HEK293 (cell line): ENCODE results near the gene TXNRD2.

Experiments used
- CTCF ChIA-PET: fragments of 350-600 bp; formaldehyde crosslinking; extraction: SDS; loops from one replicate; lab custom pipeline; 2021; ENCODE audit warnings: antibody characterized with exemption; lab: Yijun Ruan, JAX
- POLR2A ChIA-PET: fragments of 300-600 bp; formaldehyde crosslinking; extraction: SDS; loops from one replicate; lab custom pipeline; 2020; ENCODE audit warnings: antibody characterized with exemption, inconsistent platforms; lab: Yijun Ruan, JAX
- H3K27ac ChIP-seq: fragments of 200-500 bp; sonication (Bioruptor generic); 2 replicates; pipeline ENCODE4 v1.5.1; 2014; ENCODE audit warnings: low read depth, low read length, control low read depth, inconsistent platforms; ENCODE audit errors: extremely low read depth
- H3K36me3 ChIP-seq, 2 experiments: fragments of 200-500 bp in 1 of 2; sonication (Bioruptor generic) in 1 of 2; 1 replicate in 1 of 2; 2 replicates in 1 of 2; pipeline ENCODE4 v1.5.1; 2014 to 2017; ENCODE audit warnings: inconsistent platforms in 2 of 2, low read length in 2 of 2; ENCODE audit not compliant: control insufficient read depth in 2 of 2, insufficient read depth in 1 of 2
- H3K4me1 ChIP-seq: fragments of 200-500 bp; sonication (Bioruptor generic); 2 replicates; pipeline ENCODE4 v1.5.1; 2014; ENCODE audit warnings: mild to moderate bottlenecking, low read length, inconsistent platforms; ENCODE audit not compliant: control insufficient read depth, insufficient read depth
- H3K4me3 ChIP-seq: 2 replicates; pipeline ENCODE4 v1.5.1; 2011; ENCODE audit warnings: low read depth, mild to moderate bottlenecking, control low read depth, low read length, moderate library complexity
- H3K9me3 ChIP-seq: fragments of 200-500 bp; sonication (Bioruptor generic); 2 replicates; pipeline ENCODE4 v1.5.1; 2014; ENCODE audit warnings: low read depth, low read length, inconsistent platforms; ENCODE audit not compliant: control insufficient read depth, insufficient read depth
- EGR2 ChIP-seq: fragments of 450-650 bp; formaldehyde crosslinking; IDR thresholded peaks from 2 replicates; pipeline ENCODE4 v1.5.1; 2016; ENCODE audit warnings: low read depth, missing biosample characterization, missing genetic modification characterization
- KLF1 ChIP-seq: fragments of 450-650 bp; formaldehyde crosslinking; IDR thresholded peaks from 2 replicates; pipeline ENCODE4 v1.5.1; 2016; ENCODE audit warnings: missing biosample characterization, missing genetic modification characterization
- KLF9 ChIP-seq: fragments of 450-650 bp; formaldehyde crosslinking; IDR thresholded peaks from 2 replicates; pipeline ENCODE4 v1.5.1; 2016; ENCODE audit warnings: missing biosample characterization, missing genetic modification characterization, low read depth
- YY2 ChIP-seq: fragments of 450-650 bp; formaldehyde crosslinking; IDR thresholded peaks from 2 replicates; pipeline ENCODE4 v1.5.1; 2016; ENCODE audit warnings: missing biosample characterization, missing genetic modification characterization
- ZBTB17 ChIP-seq: fragments of 450-650 bp; formaldehyde crosslinking; IDR thresholded peaks from 2 replicates; pipeline ENCODE4 v1.5.1; 2016; ENCODE audit warnings: missing biosample characterization, missing genetic modification characterization
- ZBTB8A ChIP-seq: fragments of 450-650 bp; formaldehyde crosslinking; IDR thresholded peaks from 2 replicates; pipeline ENCODE4 v1.5.1; 2016; ENCODE audit warnings: missing biosample characterization, missing genetic modification characterization
- ZFHX2 ChIP-seq: fragments of 450-650 bp; formaldehyde crosslinking; conservative IDR thresholded peaks from 2 replicates; pipeline ENCODE4 v1.5.1; 2016; ENCODE audit warnings: missing biosample characterization, missing genetic modification characterization
- ZFP3 ChIP-seq: fragments of 450-650 bp; formaldehyde crosslinking; IDR thresholded peaks from 2 replicates; pipeline ENCODE4 v1.5.1; 2016; ENCODE audit warnings: low read depth, missing biosample characterization, missing genetic modification characterization
- ZFP69B ChIP-seq: fragments of 450-650 bp; formaldehyde crosslinking; IDR thresholded peaks from 2 replicates; pipeline ENCODE4 v1.5.1; 2016; ENCODE audit warnings: missing biosample characterization, missing genetic modification characterization
- ZNF175 ChIP-seq: fragments of 450-650 bp; formaldehyde crosslinking; IDR thresholded peaks from 2 replicates; pipeline ENCODE4 v1.5.1; 2016; ENCODE audit warnings: missing biosample characterization, missing genetic modification characterization
- ZNF23 ChIP-seq: fragments of 450-650 bp; formaldehyde crosslinking; IDR thresholded peaks from 2 replicates; pipeline ENCODE4 v1.5.1; 2016; ENCODE audit warnings: missing biosample characterization, missing genetic modification characterization, borderline replicate concordance
- ZNF37A ChIP-seq: fragments of 450-650 bp; IDR thresholded peaks from 2 replicates; pipeline ENCODE4 v1.5.1; 2018; ENCODE audit warnings: missing biosample characterization, missing genetic modification characterization
- ZNF548 ChIP-seq: fragments of 450-650 bp; formaldehyde crosslinking; IDR thresholded peaks from 2 replicates; pipeline ENCODE4 v1.5.1; 2016; ENCODE audit warnings: missing biosample characterization, missing genetic modification characterization
- ZNF555 ChIP-seq: fragments of 450-650 bp; formaldehyde crosslinking; conservative IDR thresholded peaks from 2 replicates; pipeline ENCODE4 v1.5.1; 2017; ENCODE audit warnings: missing biosample characterization, mild to moderate bottlenecking, missing genetic modification characterization, inconsistent platforms
- ZNF610 ChIP-seq: fragments of 450-650 bp; formaldehyde crosslinking; IDR thresholded peaks from 2 replicates; pipeline ENCODE4 v1.5.1; 2016; ENCODE audit warnings: missing biosample characterization, missing genetic modification characterization, borderline replicate concordance
- ZSCAN30 ChIP-seq: fragments of 450-650 bp; IDR thresholded peaks from 2 replicates; pipeline ENCODE4 v1.5.1; 2018; ENCODE audit warnings: missing biosample characterization, mild to moderate bottlenecking, missing genetic modification characterization, moderate library complexity
- ZXDB ChIP-seq: fragments of 450-650 bp; formaldehyde crosslinking; IDR thresholded peaks from 2 replicates; pipeline ENCODE4 v1.5.1; 2016; ENCODE audit warnings: missing biosample characterization, missing genetic modification characterization
- TF ChIP-seq, protein P1 (sequence below): fragments of 450-650 bp; formaldehyde crosslinking; IDR thresholded peaks from 2 replicates; pipeline ENCODE4 v1.5.1; 2016; ENCODE audit warnings: missing biosample characterization, missing genetic modification characterization
- TF ChIP-seq, protein P2 (sequence below): fragments of 450-650 bp; formaldehyde crosslinking; IDR thresholded peaks from 2 replicates; pipeline ENCODE4 v1.5.1; 2016; ENCODE audit warnings: missing biosample characterization, missing genetic modification characterization
- TF ChIP-seq, protein P3 (sequence below): sonication (generic); formaldehyde crosslinking; IDR thresholded peaks from 2 replicates; pipeline ENCODE4 v1.8.1; 2022; ENCODE audit warnings: mild to moderate bottlenecking, moderate library complexity, missing genetic modification reagents
- TF ChIP-seq, protein P4 (sequence below): fragments of 450-650 bp; formaldehyde crosslinking; IDR thresholded peaks from 2 replicates; pipeline ENCODE4 v1.5.1; 2016; ENCODE audit warnings: missing biosample characterization, missing genetic modification characterization
- TF ChIP-seq, protein P5 (sequence below): fragments of 450-650 bp; formaldehyde crosslinking; IDR thresholded peaks from 2 replicates; pipeline ENCODE4 v1.5.1; 2016; ENCODE audit warnings: missing biosample characterization, missing genetic modification characterization

The TXNRD2 gene

DNA sequence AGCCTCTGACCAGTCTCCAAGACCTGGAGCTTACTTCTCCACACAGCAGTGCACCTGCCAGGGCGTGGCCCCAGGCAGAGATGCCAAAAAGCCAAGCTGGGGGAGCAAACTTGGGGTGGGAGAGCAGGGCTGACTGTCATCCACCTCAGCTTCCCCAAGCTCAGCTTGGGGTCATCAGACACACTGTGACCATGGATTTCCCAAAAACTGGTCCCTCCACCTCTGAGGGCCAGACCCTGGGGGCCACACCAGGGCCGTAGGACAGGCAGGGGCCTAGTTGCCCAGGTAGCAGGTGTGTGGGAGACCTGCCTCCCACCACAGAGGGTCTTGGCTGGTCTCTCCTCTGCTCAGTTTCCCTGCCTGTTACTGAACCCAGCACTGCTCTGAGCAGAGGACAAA, 44.4 kb upstream of the TXNRD2 start:
- Histone ChIP-seq H3K9me3 (no peaks in the 10 kb centered on the region), H3K4me1 (peaks cover 14% of the 10 kb centered on the region), H3K27ac (no peak overlapping the region), H3K36me3 (peaks cover 0 to 10% of the 10 kb centered on the region in 2 experiments; a peak in 1 of 3 replicates), H3K4me3 (peak overlapping the region; percentile 66)
- CTCF ChIA-PET = interaction anchor here (0.9 to 1.3 kb wide), 2 partner anchors 12 to 27 kb away, joined by 3 to 4 read pairs; no protein-coding TSS in a partner anchor
- TF ChIP-seq ZXDB (tag by site-specific recombination) (no peak), ZNF610 (no peak), YY2 (tag by site-specific recombination) (no peak), ZNF548 (tag by site-specific recombination) (no peak), ZBTB17 (no peak), ZNF175 (tag by site-specific recombination) (no peak), ZNF23 (no peak), EGR2 (tag by site-specific recombination) (0 out of 2 replicates have a peak, but pooled peaks have one; percentile 9), ZSCAN30 (tag by site-specific recombination) (no peak), ZFP69B (no peak), ZBTB8A (no peak), ZFP3 (no peak), ZNF37A (tag by site-specific recombination) (no peak), ZNF555 (tag by site-specific recombination) (no peak), KLF1 (tag by site-specific recombination) (no peak), KLF9 (tag by site-specific recombination) (no peak), ZFHX2 (tag by site-specific recombination) (0 out of 2 replicates have a peak, but pooled peaks have one; percentile 7)
- TF ChIP-seq, protein P1, sequence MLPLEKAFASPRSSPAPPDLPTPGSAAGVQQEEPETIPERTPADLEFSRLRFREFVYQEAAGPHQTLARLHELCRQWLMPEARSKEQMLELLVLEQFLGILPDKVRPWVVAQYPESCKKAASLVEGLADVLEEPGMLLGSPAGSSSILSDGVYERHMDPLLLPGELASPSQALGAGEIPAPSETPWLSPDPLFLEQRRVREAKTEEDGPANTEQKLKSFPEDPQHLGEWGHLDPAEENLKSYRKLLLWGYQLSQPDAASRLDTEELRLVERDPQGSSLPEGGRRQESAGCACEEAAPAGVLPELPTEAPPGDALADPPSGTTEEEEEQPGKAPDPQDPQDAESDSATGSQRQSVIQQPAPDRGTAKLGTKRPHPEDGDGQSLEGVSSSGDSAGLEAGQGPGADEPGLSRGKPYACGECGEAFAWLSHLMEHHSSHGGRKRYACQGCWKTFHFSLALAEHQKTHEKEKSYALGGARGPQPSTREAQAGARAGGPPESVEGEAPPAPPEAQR = no peak
- TF ChIP-seq, protein P2, sequence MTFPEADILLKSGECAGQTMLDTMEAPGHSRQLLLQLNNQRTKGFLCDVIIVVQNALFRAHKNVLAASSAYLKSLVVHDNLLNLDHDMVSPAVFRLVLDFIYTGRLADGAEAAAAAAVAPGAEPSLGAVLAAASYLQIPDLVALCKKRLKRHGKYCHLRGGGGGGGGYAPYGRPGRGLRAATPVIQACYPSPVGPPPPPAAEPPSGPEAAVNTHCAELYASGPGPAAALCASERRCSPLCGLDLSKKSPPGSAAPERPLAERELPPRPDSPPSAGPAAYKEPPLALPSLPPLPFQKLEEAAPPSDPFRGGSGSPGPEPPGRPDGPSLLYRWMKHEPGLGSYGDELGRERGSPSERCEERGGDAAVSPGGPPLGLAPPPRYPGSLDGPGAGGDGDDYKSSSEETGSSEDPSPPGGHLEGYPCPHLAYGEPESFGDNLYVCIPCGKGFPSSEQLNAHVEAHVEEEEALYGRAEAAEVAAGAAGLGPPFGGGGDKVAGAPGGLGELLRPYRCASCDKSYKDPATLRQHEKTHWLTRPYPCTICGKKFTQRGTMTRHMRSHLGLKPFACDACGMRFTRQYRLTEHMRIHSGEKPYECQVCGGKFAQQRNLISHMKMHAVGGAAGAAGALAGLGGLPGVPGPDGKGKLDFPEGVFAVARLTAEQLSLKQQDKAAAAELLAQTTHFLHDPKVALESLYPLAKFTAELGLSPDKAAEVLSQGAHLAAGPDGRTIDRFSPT = no peak
- TF ChIP-seq, protein P3, sequence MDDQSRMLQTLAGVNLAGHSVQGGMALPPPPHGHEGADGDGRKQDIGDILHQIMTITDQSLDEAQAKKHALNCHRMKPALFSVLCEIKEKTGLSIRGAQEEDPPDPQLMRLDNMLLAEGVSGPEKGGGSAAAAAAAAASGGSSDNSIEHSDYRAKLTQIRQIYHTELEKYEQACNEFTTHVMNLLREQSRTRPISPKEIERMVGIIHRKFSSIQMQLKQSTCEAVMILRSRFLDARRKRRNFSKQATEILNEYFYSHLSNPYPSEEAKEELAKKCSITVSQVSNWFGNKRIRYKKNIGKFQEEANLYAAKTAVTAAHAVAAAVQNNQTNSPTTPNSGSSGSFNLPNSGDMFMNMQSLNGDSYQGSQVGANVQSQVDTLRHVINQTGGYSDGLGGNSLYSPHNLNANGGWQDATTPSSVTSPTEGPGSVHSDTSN (CRISPR knock-in tag) = 0 out of 2 replicates have a peak, but pooled peaks have one; percentile 16
- TF ChIP-seq, protein P4, sequence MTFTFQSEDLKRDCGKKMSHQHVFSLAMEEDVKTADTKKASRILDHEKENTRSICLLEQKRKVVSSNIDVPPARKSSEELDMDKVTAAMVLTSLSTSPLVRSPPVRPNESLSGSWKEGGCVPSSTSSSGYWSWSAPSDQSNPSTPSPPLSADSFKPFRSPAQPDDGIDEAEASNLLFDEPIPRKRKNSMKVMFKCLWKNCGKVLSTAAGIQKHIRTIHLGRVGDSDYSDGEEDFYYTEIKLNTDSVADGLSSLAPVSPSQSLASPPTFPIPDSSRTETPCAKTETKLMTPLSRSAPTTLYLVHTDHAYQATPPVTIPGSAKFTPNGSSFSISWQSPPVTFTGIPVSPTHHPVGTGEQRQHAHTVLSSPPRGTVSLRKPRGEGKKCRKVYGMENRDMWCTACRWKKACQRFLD (tag by site-specific recombination) = no peak
- TF ChIP-seq, protein P5, sequence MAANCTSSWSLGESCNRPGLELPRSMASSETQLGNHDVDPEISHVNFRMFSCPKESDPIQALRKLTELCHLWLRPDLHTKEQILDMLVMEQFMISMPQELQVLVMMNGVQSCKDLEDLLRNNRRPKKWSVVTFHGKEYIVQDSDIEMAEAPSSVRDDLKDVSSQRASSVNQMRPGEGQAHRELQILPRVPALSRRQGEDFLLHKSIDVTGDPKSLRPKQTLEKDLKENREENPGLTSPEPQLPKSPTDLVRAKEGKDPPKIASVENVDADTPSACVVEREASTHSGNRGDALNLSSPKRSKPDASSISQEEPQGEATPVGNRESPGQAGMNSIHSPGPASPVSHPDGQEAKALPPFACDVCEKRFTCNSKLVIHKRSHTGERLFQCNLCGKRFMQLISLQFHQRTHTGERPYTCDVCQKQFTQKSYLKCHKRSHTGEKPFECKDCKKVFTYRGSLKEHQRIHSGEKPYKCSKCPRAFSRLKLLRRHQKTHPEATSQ = no peak
- POLR2A ChIA-PET = interaction anchor here (0.6 to 1.4 kb wide), 9 partner anchors 9 to 131 kb away, joined by 3 to 5 read pairs (median 4); partner anchors contain the start of genes TANGO2 and TRMT2A
